NCI-H345 treated with DMSO at 0.1 percent for 48 hours (cell line): ENCODE measurements around the gene TEF.

Source experiments
- DNase-seq: peaks from one replicate; lab custom pipeline; 2025; ENCODE audit not compliant: unreplicated experiment; lab: John Stamatoyannopoulos, UW

Gene TEF

GRCh38 chr22:41353862-41354575 is 27.7 kb upstream of the TEF start:
- no peak for DNase-seq

DNA sequence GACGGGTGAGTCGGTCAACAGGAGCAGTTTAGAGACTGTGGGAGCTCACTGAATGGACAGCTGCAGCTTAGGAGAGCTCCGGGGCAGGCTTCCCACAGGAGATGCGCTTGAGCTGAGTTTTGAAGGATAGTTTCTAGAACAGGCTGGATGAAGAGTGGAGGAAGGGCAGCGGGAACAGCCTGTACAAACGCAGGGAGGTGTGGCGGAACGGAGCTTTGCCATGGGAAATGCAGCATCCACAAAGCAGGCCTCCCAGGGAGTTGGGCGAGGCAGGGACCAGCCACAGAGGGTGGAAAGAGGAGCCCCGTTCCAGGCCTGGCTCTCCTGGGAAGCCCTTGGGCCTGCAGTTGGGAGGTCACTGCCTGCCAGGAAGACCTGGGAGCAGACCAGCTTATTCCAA is 26.8 kb upstream of the TEF start:
- DNase-seq = no peak

GRCh38 chr22:41355895-41356294 is 25.8 kb upstream of the TEF start:
- no peak for DNase-seq

DNA sequence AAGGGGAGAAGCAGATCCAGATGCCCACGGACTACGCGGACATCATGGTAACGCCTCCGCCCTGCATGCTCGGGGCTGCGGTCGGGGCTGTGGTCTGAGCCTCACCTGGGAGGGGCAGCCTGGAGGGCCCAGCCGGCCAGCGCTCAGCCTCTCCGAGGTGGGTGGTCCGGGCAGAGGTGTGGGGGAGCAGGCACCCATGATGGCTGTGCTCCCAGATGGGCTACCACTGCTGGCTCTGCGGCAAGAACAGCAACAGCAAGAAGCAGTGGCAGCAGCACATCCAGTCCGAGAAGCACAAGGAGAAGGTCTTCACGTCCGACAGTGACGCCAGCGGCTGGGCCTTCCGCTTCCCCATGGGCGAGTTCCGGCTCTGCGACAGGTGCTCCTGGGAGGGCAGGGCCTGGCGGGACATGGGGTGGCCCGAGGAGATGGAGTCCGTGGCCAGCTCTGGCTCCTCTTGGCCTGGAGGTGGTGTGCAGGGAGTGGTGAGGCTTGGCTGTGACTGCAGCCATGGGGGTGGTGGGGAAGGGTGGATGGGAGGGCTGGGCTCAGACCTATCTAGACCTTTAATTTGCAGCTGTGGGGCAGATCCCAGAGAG is 25.2 kb upstream of the TEF start:
- no peak for DNase-seq

- DNase-seq = no peak
Observed at GRCh38 chr22:41357191-41357590, 24.6 kb upstream of the TEF start.

DNA sequence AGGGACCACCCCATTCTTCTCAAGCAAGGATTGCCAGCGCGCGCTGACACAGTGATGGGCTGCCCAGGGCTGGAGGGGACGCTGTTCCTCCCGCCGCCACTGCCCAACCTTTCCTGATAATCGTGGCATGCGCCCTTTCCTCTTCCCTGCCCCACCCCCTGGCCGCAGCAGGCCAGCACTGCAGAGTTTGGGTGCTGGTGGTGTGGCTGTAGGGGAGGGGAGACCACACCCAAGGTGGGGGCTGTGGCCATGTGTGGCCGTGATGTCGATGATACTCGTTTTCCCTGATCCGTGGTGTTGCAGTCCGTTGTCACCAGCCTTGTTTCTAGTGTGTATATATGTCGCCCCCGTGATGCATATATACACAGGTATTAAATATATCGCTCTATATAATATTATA is 22.8 kb upstream of the TEF start:
- no peak for DNase-seq

DNA sequence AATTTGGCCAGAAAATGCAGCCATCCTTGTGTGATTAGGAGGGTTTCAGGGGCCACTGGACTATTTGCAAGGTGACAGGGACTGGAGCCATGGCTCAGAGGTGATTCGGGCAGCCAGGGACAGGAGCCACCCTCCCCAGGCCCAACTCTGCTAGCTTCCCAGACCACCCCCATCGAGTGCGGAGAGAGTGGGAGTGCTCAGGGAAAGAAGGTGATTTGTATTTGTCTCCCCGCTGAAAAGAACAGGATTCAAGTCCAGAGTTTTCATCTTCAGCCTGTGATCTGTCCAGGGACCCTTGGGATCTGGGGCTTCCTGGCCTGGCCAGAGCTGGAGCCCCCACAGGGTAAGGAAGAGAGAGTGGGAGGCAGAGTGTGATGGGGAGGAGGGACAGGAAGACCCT is 22.4 kb upstream of the TEF start:
- no peak for DNase-seq

DNA sequence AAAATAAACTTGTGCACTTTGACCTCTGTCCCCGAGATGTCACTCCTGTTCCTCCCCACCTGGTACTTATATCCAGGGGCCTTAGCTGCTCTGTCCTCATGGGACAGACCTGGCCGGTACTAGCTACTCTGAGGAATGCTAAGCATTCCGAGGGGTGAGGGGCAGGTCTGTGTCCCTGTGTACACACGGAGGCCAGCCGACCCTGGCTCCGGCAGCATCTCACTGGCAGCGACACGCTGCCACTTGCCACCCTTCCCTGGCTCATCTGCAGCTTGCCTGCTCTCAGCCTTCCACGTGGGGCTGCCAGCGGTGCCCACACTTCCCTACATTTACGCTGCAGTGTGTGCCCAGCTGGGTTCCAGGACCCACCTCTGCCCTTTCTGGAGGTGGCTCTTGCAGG is 21.6 kb upstream of the TEF start:
- no peak for DNase-seq

GRCh38 chr22:41361716-41362310 is 19.9 kb upstream of the TEF start:
- DNase-seq = no peak

GRCh38 chr22:41362615-41363014 is 19.1 kb upstream of the TEF start:
- no peak for DNase-seq

DNA sequence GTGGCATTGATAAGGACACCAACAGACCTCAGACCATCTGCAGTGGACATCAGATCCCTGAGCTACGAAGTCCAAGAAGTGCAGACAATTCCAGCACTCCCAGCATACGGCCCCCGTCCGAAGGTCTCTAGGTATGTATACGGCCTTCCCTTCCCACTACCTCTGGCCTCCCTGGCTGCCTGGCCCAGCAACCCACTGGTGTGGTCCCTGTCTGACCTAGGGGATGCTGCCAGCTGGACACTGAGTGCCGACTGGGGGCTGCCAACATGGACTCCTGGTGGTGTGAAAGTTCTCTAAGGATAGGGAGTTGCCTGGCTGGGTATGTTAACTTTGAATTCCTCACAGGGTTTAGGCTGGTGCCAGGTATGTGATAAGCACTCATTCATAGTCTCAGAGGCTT is 17.5 kb upstream of the TEF start:
- DNase-seq = no peak

GRCh38 chr22:41364955-41365354 is 16.8 kb upstream of the TEF start:
- no peak for DNase-seq

- no peak for DNase-seq
Observed at GRCh38 chr22:41365425-41365824, 16.3 kb upstream of the TEF start.

DNA sequence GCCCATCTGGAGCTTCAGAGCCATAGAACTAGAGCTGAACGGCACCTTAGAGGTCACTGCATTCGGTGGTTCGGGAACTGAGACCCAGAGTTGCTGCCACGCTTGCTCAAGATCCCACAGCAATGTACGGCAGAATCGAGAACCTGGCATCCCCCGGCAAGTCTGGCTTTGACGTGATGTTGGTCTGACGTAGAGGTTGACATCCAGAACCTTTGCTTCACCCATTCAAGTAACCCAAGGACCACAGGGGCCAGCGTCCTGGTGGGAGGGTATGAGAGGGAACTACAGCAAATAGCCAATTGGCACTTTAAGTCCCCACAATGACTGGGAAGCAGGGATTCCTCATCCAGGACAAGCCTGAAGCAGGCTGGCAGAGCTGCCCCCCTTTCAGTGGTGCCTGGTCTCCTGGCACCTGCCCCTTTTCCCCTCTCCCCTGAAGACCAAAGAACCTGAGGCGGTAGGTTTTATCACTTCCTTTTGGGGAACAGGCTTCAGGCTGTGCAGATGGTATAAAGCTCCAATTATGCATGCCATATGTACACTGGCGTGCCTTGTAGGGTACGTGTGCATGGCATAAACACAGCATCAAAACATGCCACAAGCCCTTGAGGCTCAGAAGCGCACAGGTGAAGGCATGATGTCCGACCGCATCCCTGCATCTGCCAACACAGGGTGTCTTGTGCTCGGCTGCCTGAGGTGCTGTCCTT is 15.3 kb upstream of the TEF start:
- DNase-seq = no peak

DNA sequence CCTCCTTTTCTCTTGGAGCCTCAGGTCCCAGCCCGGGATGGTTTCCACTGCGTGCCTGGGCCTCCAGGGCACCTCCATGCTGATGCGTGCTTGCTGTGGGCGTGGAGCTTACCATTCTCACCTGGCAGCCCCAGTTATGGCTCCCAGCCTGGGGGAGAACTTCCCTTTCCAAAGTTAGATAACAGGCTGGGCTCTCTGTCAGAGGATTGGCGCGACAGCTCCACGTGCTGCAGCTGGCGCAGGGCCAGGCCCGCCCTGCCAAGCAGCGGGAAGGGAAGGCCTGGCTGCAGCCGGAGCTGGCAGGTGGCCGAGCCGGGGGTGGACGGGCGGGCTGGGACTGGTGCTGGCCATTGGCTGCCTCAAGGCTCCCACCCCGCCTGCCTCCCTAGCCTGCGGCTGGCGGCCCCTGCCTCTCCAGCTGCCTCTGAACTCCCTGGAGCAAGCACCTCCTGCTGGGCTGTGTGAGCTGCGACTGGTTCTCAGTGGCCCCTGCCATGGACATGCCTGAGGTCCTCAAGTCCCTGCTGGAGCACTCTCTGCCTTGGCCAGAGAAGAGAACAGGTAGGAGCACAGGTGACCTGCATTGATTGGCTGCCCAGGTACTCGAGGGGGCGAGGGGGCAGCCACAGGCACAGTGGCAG is 14.6 kb upstream of the TEF start:
- peak; percentile 86 for DNase-seq

GRCh38 chr22:41367680-41368542 is 13.8 kb upstream of the TEF start:
- DNase-seq = no peak

DNA sequence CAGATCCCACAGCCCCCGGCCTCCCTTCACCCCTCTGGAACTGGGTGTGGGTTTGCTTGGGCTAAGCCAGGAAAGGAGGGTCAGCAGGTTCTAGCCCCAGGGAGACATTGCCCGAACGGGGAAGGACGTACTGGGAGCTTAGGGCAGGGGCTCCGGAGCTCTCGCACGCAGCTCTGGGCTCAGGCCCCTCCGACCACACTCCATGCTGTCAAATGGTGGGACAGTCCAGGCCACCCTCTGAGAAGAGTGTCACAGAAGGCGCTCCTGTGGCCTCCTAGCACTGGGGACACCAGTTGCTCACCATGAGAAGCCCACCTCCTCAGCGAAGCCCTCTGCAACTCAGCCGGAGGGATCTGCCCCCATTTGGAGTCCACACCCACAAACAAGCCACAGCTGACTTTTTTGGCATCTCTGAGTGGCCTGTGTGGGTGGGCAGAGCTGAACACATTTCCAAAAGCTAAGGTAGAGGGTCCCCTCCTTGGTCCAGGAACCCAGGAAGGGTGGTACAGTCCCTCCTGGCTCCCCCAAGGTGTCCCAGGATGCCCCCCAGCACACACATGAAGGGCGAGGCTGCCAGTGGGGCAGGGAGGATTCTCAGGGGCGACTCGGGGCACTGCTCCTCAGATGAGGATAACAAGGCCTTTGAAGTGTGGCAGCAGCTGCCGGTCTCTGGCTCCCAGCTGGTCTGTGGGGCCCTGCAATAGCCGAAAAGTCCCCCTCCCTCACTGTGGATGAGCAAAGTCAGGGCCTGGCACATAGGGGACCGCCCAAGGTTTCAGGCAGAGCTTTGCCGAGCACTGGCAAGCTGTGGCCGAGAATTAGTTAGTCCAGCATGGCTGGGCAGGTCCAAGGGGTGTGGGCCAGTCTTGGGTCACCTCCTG is 13.0 kb upstream of the TEF start:
- no peak for DNase-seq

- DNase-seq = peak; percentile 18
Observed at GRCh38 chr22:41369424-41369745, 12.4 kb upstream of the TEF start.

GRCh38 chr22:41369837-41370236 is 11.9 kb upstream of the TEF start:
- DNase-seq = no peak

- DNase-seq = no peak
Observed at GRCh38 chr22:41377846-41378245, 3.9 kb upstream of the TEF start.
